Measurements from ENCODE around the gene NDNF.

NDNF gene

DNA sequence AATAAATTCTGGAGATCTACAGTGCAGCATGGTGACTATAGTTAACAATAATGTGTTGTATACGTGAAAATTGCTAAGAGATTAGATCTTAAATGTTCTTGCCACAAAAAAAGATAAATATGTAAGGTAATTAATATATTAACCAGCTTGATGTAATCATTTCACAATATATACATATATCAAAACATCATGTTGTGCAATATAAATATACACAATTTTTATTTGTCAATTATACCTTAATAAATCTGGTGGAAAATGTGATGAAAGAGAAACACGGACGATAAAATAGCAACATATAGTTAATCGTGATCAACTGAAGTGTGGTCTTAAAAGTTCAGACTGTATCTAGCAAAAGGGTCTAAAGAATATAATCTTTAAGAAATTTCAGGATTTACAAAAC, 16.5 kb upstream of the NDNF start:
- Histone ChIP-seq H3K9ac (ENCODE audit: low read depth, low read length) (no peak overlapping the region), H3K9me3 (ENCODE audit: control insufficient read depth, insufficient read depth, low read length) (no peaks in the 10 kb centered on the region), H3K36me3 (ENCODE audit: insufficient read depth, low read length) (no peaks in the 10 kb centered on the region), H3K4me1 (ENCODE audit: insufficient read depth, low read length) (no peaks in the 10 kb centered on the region)

DNA sequence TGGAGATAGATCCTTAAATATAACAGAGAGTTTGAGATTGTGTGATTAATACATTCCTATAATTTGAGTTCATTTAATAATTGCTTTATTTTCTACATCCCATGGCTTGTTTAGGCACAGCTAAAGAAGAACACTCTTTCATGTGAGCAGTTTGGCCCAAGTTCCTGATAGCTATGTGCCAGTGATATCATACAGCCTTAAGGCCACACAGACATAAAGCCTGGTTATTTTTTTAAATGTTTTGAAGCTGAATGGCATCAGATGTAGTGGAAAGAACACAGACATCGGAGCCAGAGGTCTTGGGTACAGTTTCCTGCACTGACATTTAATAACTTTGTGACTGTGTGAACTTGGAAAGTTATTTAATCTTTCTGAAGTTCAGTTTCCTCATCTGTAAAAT, 7.0 kb upstream of the NDNF start:
- H3K4me1 ChIP-seq (ENCODE audit: insufficient read depth, low read length): no peaks in the 10 kb centered on the region

DNA sequence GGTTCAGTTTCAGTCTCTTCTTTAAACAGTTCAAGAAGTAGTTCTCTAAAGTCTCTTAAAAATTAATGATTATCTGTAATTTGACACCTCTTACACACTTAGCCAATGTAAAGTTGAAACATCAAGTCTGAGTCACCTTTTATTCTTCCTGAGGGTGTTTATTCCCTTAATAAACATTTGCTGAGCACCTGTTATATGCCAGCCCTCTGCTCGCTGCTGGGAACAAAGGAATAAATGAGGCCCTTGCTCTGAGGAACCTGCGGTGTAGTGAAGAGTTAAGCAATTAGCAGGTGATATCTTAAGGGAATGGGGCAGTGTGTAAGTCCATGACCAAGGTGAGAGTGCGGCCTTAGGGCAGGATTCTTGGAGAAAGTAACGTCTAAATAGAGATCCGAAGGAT, 5.2 kb upstream of the NDNF start:
- Histone ChIP-seq H3K9me3 (ENCODE audit: control insufficient read depth, insufficient read depth, low read length) (no peaks in the 10 kb centered on the region), H3K9ac (ENCODE audit: low read depth, low read length) (no peak overlapping the region), H3K36me3 (ENCODE audit: insufficient read depth, low read length) (no peaks in the 10 kb centered on the region), H3K4me1 (ENCODE audit: insufficient read depth, low read length) (0 out of 2 replicates have a peak, but pooled peaks cover 8% of the 10 kb centered on the region)

More for the DNA sequence above, 7.0 kb upstream of the NDNF start:
- Histone ChIP-seq H3K9ac (ENCODE audit: low read depth, low read length) (no peak overlapping the region), H3K9me3 (ENCODE audit: control insufficient read depth, insufficient read depth, low read length) (no peaks in the 10 kb centered on the region), H3K36me3 (ENCODE audit: insufficient read depth, low read length) (no peaks in the 10 kb centered on the region)

- Histone ChIP-seq H3K9ac (ENCODE audit: low read depth, low read length) (no peak overlapping the region), H3K36me3 (ENCODE audit: insufficient read depth, low read length) (no peaks in the 10 kb centered on the region), H3K4me1 (ENCODE audit: insufficient read depth, low read length) (0 out of 2 replicates have a peak, but pooled peaks cover 8% of the 10 kb centered on the region), H3K9me3 (ENCODE audit: control insufficient read depth, insufficient read depth, low read length) (no peaks in the 10 kb centered on the region)
Observed at GRCh38 chr4:121076416-121076815, 4.1 kb upstream of the NDNF start.

- no peak overlapping the region for H3K9ac ChIP-seq (ENCODE audit: low read depth, low read length)
- H3K9me3 ChIP-seq (ENCODE audit: control insufficient read depth, insufficient read depth, low read length): no peaks in the 10 kb centered on the region
- no peaks in the 10 kb centered on the region for H3K36me3 ChIP-seq (ENCODE audit: insufficient read depth, low read length)
- 0 out of 2 replicates have a peak, but pooled peaks cover 8% of the 10 kb centered on the region for H3K4me1 ChIP-seq (ENCODE audit: insufficient read depth, low read length)
Observed at GRCh38 chr4:121073672-121074381, 1.5 kb upstream of the NDNF start.

DNA sequence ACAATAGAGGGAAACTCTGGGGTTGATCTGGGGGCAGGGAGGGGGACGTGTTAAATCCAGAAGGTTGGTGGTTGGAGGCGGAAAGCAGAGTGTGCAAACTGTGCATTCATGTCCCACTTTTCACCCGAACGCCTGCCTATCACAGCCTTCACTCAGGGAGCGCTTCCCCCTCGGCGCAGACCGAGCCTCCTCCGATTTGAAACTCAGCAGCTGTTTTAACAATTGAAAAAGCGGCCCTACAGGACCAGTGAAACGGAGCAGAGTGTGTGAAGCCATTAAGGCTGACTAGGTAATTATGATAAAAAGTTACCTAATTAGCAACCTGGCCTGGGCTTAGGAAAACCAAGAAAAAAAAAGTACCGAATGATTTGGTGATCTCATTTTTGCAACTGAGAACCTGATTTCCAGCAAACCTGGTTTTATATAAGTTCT, 685 bp upstream of the NDNF start:
- Histone ChIP-seq H3K9me3 (ENCODE audit: control insufficient read depth, insufficient read depth, low read length) (no peaks in the 10 kb centered on the region), H3K9ac (ENCODE audit: low read depth, low read length) (peak overlapping the region; percentile 90), H3K4me1 (ENCODE audit: insufficient read depth, low read length) (0 out of 2 replicates have a peak, but pooled peaks cover 8% of the 10 kb centered on the region), H3K36me3 (ENCODE audit: insufficient read depth, low read length) (no peaks in the 10 kb centered on the region)

GRCh38 chr4:121071640-121072223, 603 bp downstream of the NDNF start:
- Histone ChIP-seq H3K9me3 (ENCODE audit: control insufficient read depth, insufficient read depth, low read length) (no peaks in the 10 kb centered on the region), H3K36me3 (ENCODE audit: insufficient read depth, low read length) (no peaks in the 10 kb centered on the region), H3K9ac (ENCODE audit: low read depth, low read length) (peak overlapping the region; percentile 90; the same call in 1 of the 2 replicates), H3K4me1 (ENCODE audit: insufficient read depth, low read length) (0 out of 2 replicates have a peak, but pooled peaks cover 8% of the 10 kb centered on the region)

- H3K9ac ChIP-seq (ENCODE audit: low read depth, low read length): peak overlapping the region; percentile 90; the same call in 1 of the 2 replicates
- no peaks in the 10 kb centered on the region for H3K36me3 ChIP-seq (ENCODE audit: insufficient read depth, low read length)
- H3K9me3 ChIP-seq (ENCODE audit: control insufficient read depth, insufficient read depth, low read length): no peaks in the 10 kb centered on the region
- 0 out of 2 replicates have a peak, but pooled peaks cover 8% of the 10 kb centered on the region for H3K4me1 ChIP-seq (ENCODE audit: insufficient read depth, low read length)
Observed at GRCh38 chr4:121070696-121071639, 1.4 kb downstream of the NDNF start.

- Histone ChIP-seq H3K9me3 (ENCODE audit: control insufficient read depth, insufficient read depth, low read length) (no peaks in the 10 kb centered on the region), H3K36me3 (ENCODE audit: insufficient read depth, low read length) (no peaks in the 10 kb centered on the region), H3K9ac (ENCODE audit: low read depth, low read length) (peak overlapping the region; percentile 90; the same call in 1 of the 2 replicates)
Observed at GRCh38 chr4:121070274-121070673, 2.1 kb downstream of the NDNF start.

GRCh38 chr4:121069430-121069829, 2.9 kb downstream of the NDNF start:
- Histone ChIP-seq H3K36me3 (ENCODE audit: insufficient read depth, low read length) (no peaks in the 10 kb centered on the region), H3K9ac (ENCODE audit: low read depth, low read length) (no peak overlapping the region), H3K4me1 (ENCODE audit: insufficient read depth, low read length) (0 out of 2 replicates have a peak, but pooled peaks cover 8% of the 10 kb centered on the region), H3K9me3 (ENCODE audit: control insufficient read depth, insufficient read depth, low read length) (no peaks in the 10 kb centered on the region)

More at GRCh38 chr4:121070274-121070673, 2.1 kb downstream of the NDNF start:
- H3K4me1 ChIP-seq (ENCODE audit: insufficient read depth, low read length): 0 out of 2 replicates have a peak, but pooled peaks cover 8% of the 10 kb centered on the region

GRCh38 chr4:121064482-121064881, 7.9 kb downstream of the NDNF start:
- Histone ChIP-seq H3K9ac (ENCODE audit: low read depth, low read length) (no peak overlapping the region), H3K36me3 (ENCODE audit: insufficient read depth, low read length) (no peaks in the 10 kb centered on the region), H3K9me3 (ENCODE audit: control insufficient read depth, insufficient read depth, low read length) (no peaks in the 10 kb centered on the region), H3K4me1 (ENCODE audit: insufficient read depth, low read length) (no peaks in the 10 kb centered on the region)

DNA sequence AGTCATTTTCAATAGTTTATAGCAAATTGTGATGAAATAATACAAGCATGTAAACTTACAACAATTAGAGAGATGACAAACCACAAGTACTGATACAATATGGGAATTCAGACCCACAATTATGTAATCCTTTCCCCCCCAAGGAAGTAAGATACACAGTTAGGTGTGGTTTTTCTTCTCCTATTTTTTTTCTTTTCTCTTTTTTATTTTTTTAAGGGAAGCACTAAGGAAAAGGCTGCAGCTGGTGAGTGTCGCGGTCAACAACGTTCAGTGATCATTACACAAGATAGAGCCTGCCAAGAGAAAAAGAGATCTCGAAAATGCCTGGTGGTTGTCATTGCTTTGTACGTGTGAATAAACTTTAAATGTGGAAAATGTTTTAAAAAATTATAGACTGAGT, 9.8 kb downstream of the NDNF start:
- H3K4me1 ChIP-seq (ENCODE audit: insufficient read depth, low read length): no peaks in the 10 kb centered on the region
- no peak overlapping the region for H3K9ac ChIP-seq (ENCODE audit: low read depth, low read length)
- H3K9me3 ChIP-seq (ENCODE audit: control insufficient read depth, insufficient read depth, low read length): no peaks in the 10 kb centered on the region
- H3K36me3 ChIP-seq (ENCODE audit: insufficient read depth, low read length): no peaks in the 10 kb centered on the region

DNA sequence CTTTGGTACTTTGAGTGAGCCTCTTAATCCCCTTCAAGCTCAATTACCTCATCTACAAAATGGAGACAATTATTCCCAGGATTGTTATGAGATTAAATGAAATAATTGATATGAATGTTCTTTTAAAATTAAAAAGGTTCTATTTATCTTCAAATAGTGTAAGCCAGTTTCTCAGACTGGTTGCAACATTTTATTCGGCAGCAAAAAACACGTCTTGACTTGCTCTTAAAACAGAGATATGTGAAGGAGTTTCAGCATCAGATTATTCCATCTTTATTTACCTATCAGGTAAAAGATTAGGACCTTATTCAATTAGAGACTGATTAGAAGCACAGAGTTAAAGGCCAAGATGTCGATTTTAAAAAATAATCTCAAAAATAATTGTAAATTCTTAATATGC, 10.5 kb downstream of the NDNF start:
- H3K9ac ChIP-seq (ENCODE audit: low read depth, low read length): no peak overlapping the region

DNA sequence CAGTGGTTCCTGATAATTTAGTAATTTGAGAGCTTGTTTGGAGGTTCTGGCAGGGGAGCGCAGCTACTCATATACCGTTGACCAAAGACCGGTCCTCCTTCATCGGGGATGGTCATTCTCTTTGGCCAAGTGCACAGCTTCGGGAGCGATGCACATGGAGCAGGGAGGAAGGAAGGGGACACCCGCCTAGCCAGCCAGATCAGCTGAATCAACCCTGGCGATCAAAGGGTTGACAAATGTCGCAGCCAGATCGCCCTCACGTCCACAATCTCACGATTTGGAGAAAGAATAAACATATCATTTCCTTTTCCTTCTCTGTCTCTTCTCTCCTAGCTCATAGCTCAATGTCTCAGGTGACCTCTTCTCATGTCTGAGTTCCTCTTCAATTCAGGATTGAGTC, 11.1 kb downstream of the NDNF start:
- Histone ChIP-seq H3K4me1 (ENCODE audit: insufficient read depth, low read length) (no peaks in the 10 kb centered on the region), H3K9me3 (ENCODE audit: control insufficient read depth, insufficient read depth, low read length) (no peaks in the 10 kb centered on the region), H3K9ac (ENCODE audit: low read depth, low read length) (no peak overlapping the region), H3K36me3 (ENCODE audit: insufficient read depth, low read length) (no peaks in the 10 kb centered on the region)

More for the DNA sequence above, 10.5 kb downstream of the NDNF start:
- H3K9me3 ChIP-seq (ENCODE audit: control insufficient read depth, insufficient read depth, low read length): no peaks in the 10 kb centered on the region
- H3K4me1 ChIP-seq (ENCODE audit: insufficient read depth, low read length): no peaks in the 10 kb centered on the region
- H3K36me3 ChIP-seq (ENCODE audit: insufficient read depth, low read length): no peaks in the 10 kb centered on the region
